SK-N-SH (cell line): ENCODE measurements around the gene CENPU. TPM values are rescaled to one million over a fixed set of nuclear protein-coding genes. Genes with fewer than 3 reads are reported as not detected.

Experiments
- CTCF ChIA-PET: fragments of 300-600, 350-600 bp; formaldehyde crosslinking; extraction: SDS; loops from one replicate; lab custom pipeline; 2021; lab: Yijun Ruan, JAX
- POLR2A ChIA-PET: fragments of 350-600 bp; sonication (Branson Sonifier 250); formaldehyde crosslinking; extraction: SDS; loops from one replicate; lab custom pipeline; 2020; ENCODE audit warnings: antibody characterized with exemption, inconsistent platforms; lab: Yijun Ruan, JAX
- DNase-seq: peaks from one replicate; pipeline ENCODE4 v3.0.0; 2012
- H2AFZ ChIP-seq: fragments of 200-600 bp; sonication (generic); 2 replicates; pipeline ENCODE4 v1.8.1; 2016; ENCODE audit warnings: antibody characterized with exemption, mild to moderate bottlenecking, low read depth
- H3F3A ChIP-seq: fragments of 200-600 bp; sonication (generic); replicated peaks from 2 replicates; pipeline ENCODE3; 2016; ENCODE audit warnings: antibody characterized with exemption, mild to moderate bottlenecking; ENCODE audit not compliant: insufficient read depth
- H3K27ac ChIP-seq, 2 experiments: fragments of 200-500 bp in 1 of 2; fragments of 200-600 bp in 1 of 2; sonication (Bioruptor generic) in 1 of 2; sonication (generic), shearing (Covaris generic) in 1 of 2; 2 replicates each; pipeline versions ENCODE4 v1.5.1 to v1.6.1; 2014 to 2016; ENCODE audit warnings: low read depth in 2 of 2, inconsistent platforms in 1 of 2, low read length in 1 of 2, mild to moderate bottlenecking in 1 of 2, mixed read lengths in 1 of 2
- H3K27me3 ChIP-seq: fragments of 200-600 bp; sonication (generic), shearing (Covaris generic); 2 replicates; pipeline ENCODE4 v1.6.1; 2016; ENCODE audit warnings: mixed run types; ENCODE audit not compliant: insufficient read depth
- H3K36me3 ChIP-seq, 2 experiments: fragments of 200-500 bp in 1 of 2; fragments of 200-600 bp in 1 of 2; sonication (Bioruptor generic) in 1 of 2; sonication (generic) in 1 of 2; replicated peaks in 1 of 2; 2 replicates each; pipeline versions ENCODE3 to v1.5.1; 2014 to 2016; ENCODE audit warnings: low read length in 1 of 2, mild to moderate bottlenecking in 1 of 2; ENCODE audit not compliant: insufficient read depth in 2 of 2, control insufficient read depth in 1 of 2
- H3K4me1 ChIP-seq, 2 experiments: fragments of 200-500 bp in 1 of 2; fragments of 200-600 bp in 1 of 2; sonication (Bioruptor generic) in 1 of 2; sonication (generic), shearing (Covaris generic) in 1 of 2; 2 replicates each; pipeline versions ENCODE4 v1.5.1 to v1.6.1; 2014 to 2016; ENCODE audit warnings: low read depth in 1 of 2, low read length in 1 of 2, mixed run types in 1 of 2; ENCODE audit not compliant: insufficient read depth in 2 of 2, control insufficient read depth in 1 of 2
- H3K4me2 ChIP-seq: fragments of 200-600 bp; sonication (generic), shearing (Covaris generic); 2 replicates; pipeline ENCODE4 v1.6.1; 2017; ENCODE audit warnings: mixed run types
- H3K4me3 ChIP-seq, 2 experiments: fragments of 200-500 bp in 1 of 2; fragments of 200-600 bp in 1 of 2; sonication (Bioruptor generic) in 1 of 2; sonication (generic), shearing (Covaris generic) in 1 of 2; 2 replicates each; pipeline versions ENCODE4 v1.5.1 to v1.8.1; 2014 to 2016; ENCODE audit warnings: low read depth in 2 of 2, inconsistent platforms in 1 of 2, low read length in 1 of 2, mild to moderate bottlenecking in 1 of 2, mixed read lengths in 1 of 2, moderate library complexity in 1 of 2
- H3K79me2 ChIP-seq: fragments of 200-600 bp; sonication (generic); 2 replicates; pipeline ENCODE4 v1.8.1; 2017; ENCODE audit warnings: mild to moderate bottlenecking; ENCODE audit not compliant: insufficient read depth
- H3K9ac ChIP-seq: fragments of 200-600 bp; sonication (generic); 2 replicates; pipeline ENCODE4 v1.6.1; 2017; ENCODE audit warnings: mixed run types
- H3K9me2 ChIP-seq: fragments of 200-600 bp; sonication (generic); 2 replicates; pipeline ENCODE4 v1.6.1; 2017; ENCODE audit warnings: mixed run types
- H3K9me3 ChIP-seq: fragments of 200-600 bp; sonication (generic); 2 replicates; pipeline ENCODE4 v1.6.1; 2017; ENCODE audit warnings: mixed run types, mild to moderate bottlenecking, moderate library complexity
- H4K20me1 ChIP-seq: fragments of 200-600 bp; sonication (generic); 2 replicates; pipeline ENCODE4 v1.6.1; 2017; ENCODE audit warnings: mild to moderate bottlenecking, mixed run types; ENCODE audit not compliant: insufficient read depth
- CHD2 ChIP-seq: fragments of 150-350 bp; IDR thresholded peaks from 2 replicates; pipeline ENCODE4 v1.6.1; 2018; ENCODE audit warnings: low read length; ENCODE audit not compliant: partially characterized antibody
- CTCF ChIP-seq: fragments of 200-600 bp; sonication (generic); IDR thresholded peaks from 2 replicates; pipeline ENCODE4 v1.6.1; 2017; ENCODE audit warnings: antibody characterized with exemption, mild to moderate bottlenecking, moderate library complexity
- ELF1 ChIP-seq: IDR thresholded peaks from 2 replicates; pipeline ENCODE4 v1.4.0; 2012
- FOXM1 ChIP-seq: IDR thresholded peaks from 2 replicates; pipeline ENCODE4 v1.4.0; 2012; ENCODE audit warnings: low read depth, mild to moderate bottlenecking
- GABPA ChIP-seq: IDR thresholded peaks from 2 replicates; pipeline ENCODE4 v1.4.0; 2012; ENCODE audit warnings: low read depth, mild to moderate bottlenecking
- IRF3 ChIP-seq: fragments of 150-350 bp; IDR thresholded peaks from 2 replicates; pipeline ENCODE4 v1.6.1; 2016; ENCODE audit warnings: mild to moderate bottlenecking, low read depth, low read length
- JUND ChIP-seq: IDR thresholded peaks from 2 replicates; pipeline ENCODE4 v1.4.0; 2012
- MEF2A ChIP-seq: IDR thresholded peaks from 2 replicates; pipeline ENCODE4 v1.4.0; 2012; ENCODE audit warnings: low read depth, borderline replicate concordance
- MXI1 ChIP-seq: IDR thresholded peaks from 2 replicates; pipeline ENCODE4 v1.6.1; 2012; ENCODE audit warnings: mild to moderate bottlenecking, low read depth, low read length, improper control_type of control experiment
- NFIC ChIP-seq: IDR thresholded peaks from 2 replicates; pipeline ENCODE4 v1.4.0; 2012; ENCODE audit warnings: borderline replicate concordance
- NRF1 ChIP-seq: IDR thresholded peaks from 2 replicates; pipeline ENCODE4 v1.6.1; 2012; ENCODE audit warnings: low read depth, mild to moderate bottlenecking, low read length
- PBX3 ChIP-seq: IDR thresholded peaks from 2 replicates; pipeline ENCODE4; 2012
- RCOR1 ChIP-seq: fragments of 150-350 bp; IDR thresholded peaks from 2 replicates; pipeline ENCODE4 v1.6.1; 2017; ENCODE audit warnings: antibody characterized with exemption, low read length
- RFX5 ChIP-seq: IDR thresholded peaks from 2 replicates; pipeline ENCODE4 v1.6.1; 2012; ENCODE audit warnings: mild to moderate bottlenecking, improper control_type of control experiment, low read length
- RXRA ChIP-seq: IDR thresholded peaks from 2 replicates; pipeline ENCODE4 v1.4.0; 2012; ENCODE audit warnings: low read depth, mild to moderate bottlenecking, borderline replicate concordance
- SMC3 ChIP-seq: IDR thresholded peaks from 2 replicates; pipeline ENCODE4 v1.6.1; 2012; ENCODE audit warnings: low read depth, low read length, improper control_type of control experiment
- TCF12 ChIP-seq: IDR thresholded peaks from 2 replicates; pipeline ENCODE4 v1.4.0; 2012
- TEAD4 ChIP-seq: IDR thresholded peaks from 2 replicates; pipeline ENCODE4 v1.4.0; 2012; ENCODE audit warnings: mild to moderate bottlenecking, borderline replicate concordance; ENCODE audit not compliant: insufficient read depth
- USF1 ChIP-seq: IDR thresholded peaks from 2 replicates; pipeline ENCODE4 v1.4.0; 2012; ENCODE audit warnings: low read depth, borderline replicate concordance
- USF2 ChIP-seq: fragments of 150-350 bp; IDR thresholded peaks from 2 replicates; pipeline ENCODE4 v1.6.1; 2017; ENCODE audit warnings: antibody characterized with exemption, low read length, low read depth, borderline replicate concordance
- ZBTB33 ChIP-seq: IDR thresholded peaks from 2 replicates; pipeline ENCODE4 v1.4.0; 2012; ENCODE audit warnings: low read depth, borderline replicate concordance
- WGBS: methylation state at CpG from one replicate; pipeline ENCODE4 v1.1.6; 2017; ENCODE audit warnings: low lambda C conversion rate; 5-methylcytosine and 5-hydroxymethylcytosine counted together
- polyA plus RNA-seq, 3 experiments: library from polyadenylated mRNA; depleted of rRNA; stranded (reverse); fragments of >200 nt; gene quantifications; 2 replicates each; pipeline ENCODE4 v1.2.3, GENCODE V29; 2012

The CENPU gene
- polyA plus RNA-seq, 1 of the 3 experiments (the other 2 are of a cell fraction), result 8.7 TPM

GRCh38 chr4:184756399-184756798 is 22.5 kb upstream of the CENPU start:
- WGBS, result 97% methylated on average over 6 of the region's 6 CpGs
- no peaks in the 10 kb centered on the region for H4K20me1 ChIP-seq
- no peak overlapping the region for H3K27ac ChIP-seq
- no peak overlapping the region for H3K4me2 ChIP-seq
- H3K79me2 ChIP-seq, result no peaks in the 10 kb centered on the region
- H3K4me1 ChIP-seq, result no peaks in the 10 kb centered on the region; a peak in 1 of 4 replicates
- ChIA-PET CTCF (interaction anchor here (2.6 kb wide), 1 partner anchor 11 kb away, joined by 9 read pairs; no protein-coding TSS in a partner anchor), POLR2A (no interaction called here)
- no peak overlapping the region for H3K4me3 ChIP-seq
- no peaks in the 10 kb centered on the region for H3K27me3 ChIP-seq
- TF ChIP-seq NFIC (no peak), USF1 (no peak), FOXM1 (no peak), RXRA (no peak), RFX5 (no peak), TEAD4 (no peak), MEF2A (no peak), NRF1 (no peak), USF2 (no peak), SMC3 (no peak), GABPA (no peak), ELF1 (no peak), IRF3 (no peak), RCOR1 (no peak), MXI1 (no peak)
- DNase-seq, result no peak
- no peak overlapping the region for H2AFZ ChIP-seq
- H3F3A ChIP-seq, result peaks cover 9% of the 10 kb centered on the region
- H3K36me3 ChIP-seq, result peaks cover 16 to 24% of the 10 kb centered on the region in 2 experiments
- no peaks in the 10 kb centered on the region for H3K9me2 ChIP-seq
- H3K9me3 ChIP-seq, result no peaks in the 10 kb centered on the region
- no peak overlapping the region for H3K9ac ChIP-seq

GRCh38 chr4:184755278-184755677 is 21.4 kb upstream of the CENPU start:
- DNase-seq, result no peak
- 56% methylated on average over 6 of the region's 6 CpGs for WGBS
- TF ChIP-seq JUND, result peak; percentile 20; the same call in 1 of the 2 replicates
- TF ChIP-seq MEF2A, result no peak
- TF ChIP-seq CHD2, result no peak
- no peak for TF ChIP-seq USF2
- TF ChIP-seq NFIC, result peak; percentile 55; the same call in 1 of the 2 replicates
- peak; percentile 63 for TF ChIP-seq TCF12
- peak; percentile 78 for TF ChIP-seq PBX3
- no peak for TF ChIP-seq CTCF
- no peak for TF ChIP-seq ZBTB33

More at GRCh38 chr4:184755278-184755677, 21.4 kb upstream of the CENPU start:
- no peak overlapping the region for H2AFZ ChIP-seq
- CTCF ChIA-PET, result interaction anchor here (1.3 to 2.5 kb wide), 2 partner anchors 9 to 228 kb away, joined by 3 to 11 read pairs; no protein-coding TSS in a partner anchor
- no peak overlapping the region for H3K4me3 ChIP-seq
- peaks cover 11 to 15% of the 10 kb centered on the region in 2 experiments for H3K36me3 ChIP-seq
- H3K9me3 ChIP-seq, result no peaks in the 10 kb centered on the region
- H3K27me3 ChIP-seq, result no peaks in the 10 kb centered on the region
- H4K20me1 ChIP-seq, result no peaks in the 10 kb centered on the region
- no peak overlapping the region for H3K9ac ChIP-seq
- POLR2A ChIA-PET, result no interaction called here
- H3K79me2 ChIP-seq, result no peaks in the 10 kb centered on the region
- no peaks in the 10 kb centered on the region; a peak in 1 of 4 replicates for H3K4me1 ChIP-seq
- H3K4me2 ChIP-seq, result no peak overlapping the region
- H3K9me2 ChIP-seq, result no peaks in the 10 kb centered on the region
- H3F3A ChIP-seq, result peaks cover 9% of the 10 kb centered on the region
- no peak overlapping the region; a peak in 1 of 4 replicates for H3K27ac ChIP-seq
